Nephron (organoid): ENCODE results near the gene MPP3.
"Not testable (repeated sequence)": the region's sequence is repeated elsewhere in the genome, so short reads cannot be mapped to it uniquely, and the experiment has no call there.

Experiments
- H3K27ac Mint-ChIP-seq, 3 experiments: 2 replicates each; pipeline ENCODE4 v1.8.0; 2020; ENCODE audit warnings: mixed read lengths in 3 of 3, mild to moderate bottlenecking in 2 of 3, moderate library complexity in 1 of 3
- H3K27me3 Mint-ChIP-seq: 2 replicates; pipeline ENCODE4 v1.8.0; 2021; ENCODE audit warnings: low read depth, mild to moderate bottlenecking, moderate library complexity, mixed read lengths
- H3K36me3 Mint-ChIP-seq: 2 replicates; pipeline ENCODE4 v1.8.0; 2020; ENCODE audit warnings: low read depth, mixed read lengths
- H3K4me1 Mint-ChIP-seq: 2 replicates; pipeline ENCODE4 v1.8.0; 2020; ENCODE audit warnings: mixed read lengths
- H3K4me3 Mint-ChIP-seq, 3 experiments: 2 replicates each; pipeline ENCODE4 v1.8.0; 2020; ENCODE audit warnings: mild to moderate bottlenecking in 3 of 3, mixed read lengths in 3 of 3, moderate library complexity in 2 of 3
- H3K9me3 Mint-ChIP-seq: 2 replicates; pipeline ENCODE4 v1.8.0; 2020; ENCODE audit warnings: mixed read lengths
- TF ChIP-seq, protein P1 (sequence below), 3 experiments: fragments of 200-600 bp; sonication (generic); IDR thresholded peaks; one replicate each; pipeline ENCODE4 v1.5.0; 2021; ENCODE audit warnings: antibody characterized with exemption in 3 of 3; ENCODE audit not compliant: unreplicated experiment in 3 of 3

The MPP3 gene

DNA sequence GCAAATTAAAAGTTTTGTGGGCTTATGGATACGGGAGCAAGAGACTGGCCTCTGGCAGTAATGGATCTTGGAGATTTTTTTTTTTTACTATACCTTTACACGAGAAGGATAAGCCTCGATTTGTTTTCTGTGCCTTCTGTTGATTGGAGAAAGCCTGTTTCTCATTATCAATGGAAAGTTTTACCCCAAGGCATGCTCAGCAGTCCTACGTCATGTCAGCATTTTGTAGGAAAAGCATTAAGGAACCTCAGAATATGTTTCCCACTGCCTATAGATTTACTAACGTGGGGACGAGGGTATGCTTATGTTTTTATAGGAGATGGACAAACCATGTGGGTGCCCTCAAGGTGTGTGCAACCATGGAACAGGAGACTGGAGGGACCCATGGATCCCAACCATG is 40.9 kb upstream of the MPP3 start:
- Mint-ChIP-seq H3K27me3 (peaks cover 12% of the 10 kb centered on the region), H3K9me3 (no peaks in the 10 kb centered on the region), H3K4me3 (no peak overlapping the region), H3K27ac (no peak overlapping the region), H3K4me1 (peaks cover 3% of the 10 kb centered on the region), H3K36me3 (no peaks in the 10 kb centered on the region)
- TF ChIP-seq, protein P1, sequence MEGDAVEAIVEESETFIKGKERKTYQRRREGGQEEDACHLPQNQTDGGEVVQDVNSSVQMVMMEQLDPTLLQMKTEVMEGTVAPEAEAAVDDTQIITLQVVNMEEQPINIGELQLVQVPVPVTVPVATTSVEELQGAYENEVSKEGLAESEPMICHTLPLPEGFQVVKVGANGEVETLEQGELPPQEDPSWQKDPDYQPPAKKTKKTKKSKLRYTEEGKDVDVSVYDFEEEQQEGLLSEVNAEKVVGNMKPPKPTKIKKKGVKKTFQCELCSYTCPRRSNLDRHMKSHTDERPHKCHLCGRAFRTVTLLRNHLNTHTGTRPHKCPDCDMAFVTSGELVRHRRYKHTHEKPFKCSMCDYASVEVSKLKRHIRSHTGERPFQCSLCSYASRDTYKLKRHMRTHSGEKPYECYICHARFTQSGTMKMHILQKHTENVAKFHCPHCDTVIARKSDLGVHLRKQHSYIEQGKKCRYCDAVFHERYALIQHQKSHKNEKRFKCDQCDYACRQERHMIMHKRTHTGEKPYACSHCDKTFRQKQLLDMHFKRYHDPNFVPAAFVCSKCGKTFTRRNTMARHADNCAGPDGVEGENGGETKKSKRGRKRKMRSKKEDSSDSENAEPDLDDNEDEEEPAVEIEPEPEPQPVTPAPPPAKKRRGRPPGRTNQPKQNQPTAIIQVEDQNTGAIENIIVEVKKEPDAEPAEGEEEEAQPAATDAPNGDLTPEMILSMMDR (IDR thresholded peaks at IDR 0.05; ENCODE audit: unreplicated experiment in 3 of 3) = no peak

DNA sequence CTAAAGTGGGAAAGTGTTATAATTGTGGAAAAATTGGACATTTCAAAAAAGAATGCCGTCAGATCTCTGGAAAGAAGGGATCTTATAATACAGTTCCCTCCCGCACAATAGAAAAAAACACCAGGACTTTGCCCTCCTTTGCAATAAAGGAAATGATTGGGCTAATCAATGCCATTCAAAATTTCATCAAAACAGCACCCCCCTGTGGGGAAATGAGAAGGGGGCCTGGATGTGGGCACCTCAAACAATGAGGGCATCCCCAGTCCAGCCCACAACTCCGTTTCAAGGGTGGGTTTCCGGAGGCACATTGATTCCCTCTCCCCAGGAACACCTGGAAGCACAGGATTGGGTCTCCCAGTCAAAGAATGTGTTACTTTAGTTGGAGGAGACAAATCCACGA is 40.1 kb upstream of the MPP3 start:
- Mint-ChIP-seq H3K27me3 (peaks cover 16% of the 10 kb centered on the region), H3K4me3 (no peak overlapping the region), H3K36me3 (no peaks in the 10 kb centered on the region), H3K9me3 (no peaks in the 10 kb centered on the region), H3K27ac (no peak overlapping the region), H3K4me1 (no peaks in the 10 kb centered on the region)
- TF ChIP-seq, protein P1 (IDR thresholded peaks at IDR 0.05; ENCODE audit: unreplicated experiment in 3 of 3) = no peak

DNA sequence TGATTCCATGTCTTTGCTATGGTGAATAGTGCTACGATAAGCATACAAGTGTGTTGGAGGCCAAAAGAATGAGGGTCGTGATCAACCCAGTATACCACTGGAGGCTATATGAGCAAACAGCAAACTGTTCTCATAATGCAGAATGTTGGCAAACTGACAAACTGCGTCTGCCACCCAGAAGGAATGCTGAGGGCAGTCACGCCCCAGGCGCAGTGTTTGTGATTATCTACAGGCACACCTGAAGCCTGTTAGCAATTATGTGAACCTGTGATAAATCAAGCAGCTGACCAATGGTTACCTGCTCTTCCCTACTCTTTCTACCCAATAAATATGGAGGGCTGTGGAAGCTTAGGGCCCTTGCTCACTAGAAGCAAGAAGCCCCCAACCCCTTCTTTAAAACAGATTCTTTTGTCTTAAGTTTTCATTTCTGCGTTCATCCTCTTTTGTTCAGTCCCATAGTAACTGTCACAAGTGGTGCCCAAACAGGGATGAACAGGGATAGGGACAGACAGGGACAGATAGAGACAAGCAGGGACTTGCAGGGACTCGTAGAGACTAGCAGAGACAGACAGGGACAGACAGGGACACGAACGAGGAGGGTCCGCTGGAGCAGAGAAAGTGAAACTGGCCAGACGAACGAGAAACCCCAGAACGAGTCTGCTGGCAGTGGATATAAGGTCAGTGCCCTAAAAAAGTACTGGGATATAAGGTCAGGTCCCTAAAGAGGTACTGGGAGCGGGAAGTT is 39.2 kb upstream of the MPP3 start:
- H3K4me3 Mint-ChIP-seq = no peak overlapping the region
- no peaks in the 10 kb centered on the region for H3K9me3 Mint-ChIP-seq
- no peaks in the 10 kb centered on the region for H3K4me1 Mint-ChIP-seq
- TF ChIP-seq, protein P1 (IDR thresholded peaks at IDR 0.05; ENCODE audit: unreplicated experiment in 3 of 3) = no peak
- H3K27me3 Mint-ChIP-seq = peaks cover 17% of the 10 kb centered on the region
- H3K36me3 Mint-ChIP-seq = no peaks in the 10 kb centered on the region
- no peak overlapping the region for H3K27ac Mint-ChIP-seq

DNA sequence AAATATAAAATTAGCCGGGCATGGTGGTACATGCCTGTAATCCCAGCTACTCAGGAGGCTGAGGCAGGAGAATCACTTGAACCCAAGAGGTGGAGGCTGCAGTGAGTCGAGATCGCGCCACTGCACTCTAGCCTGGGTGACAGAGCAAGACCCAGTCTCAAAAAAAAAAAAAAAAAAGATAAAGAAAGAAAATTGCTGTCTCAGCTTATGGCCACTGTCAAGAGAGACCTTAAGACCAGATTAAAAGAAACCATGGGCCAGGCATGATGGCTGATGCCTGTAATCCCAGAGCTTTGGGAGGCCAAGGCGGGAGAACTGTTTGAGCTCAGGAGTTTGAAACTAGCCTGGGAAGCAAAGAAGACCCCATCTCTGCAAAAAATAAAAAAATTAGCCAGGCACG is 36.1 kb upstream of the MPP3 start:
- H3K4me1 Mint-ChIP-seq, H3K27ac Mint-ChIP-seq, H3K36me3 Mint-ChIP-seq, H3K9me3 Mint-ChIP-seq, H3K4me3 Mint-ChIP-seq: not testable (repeated sequence)
- peaks cover 24% of the 10 kb centered on the region for H3K27me3 Mint-ChIP-seq

DNA sequence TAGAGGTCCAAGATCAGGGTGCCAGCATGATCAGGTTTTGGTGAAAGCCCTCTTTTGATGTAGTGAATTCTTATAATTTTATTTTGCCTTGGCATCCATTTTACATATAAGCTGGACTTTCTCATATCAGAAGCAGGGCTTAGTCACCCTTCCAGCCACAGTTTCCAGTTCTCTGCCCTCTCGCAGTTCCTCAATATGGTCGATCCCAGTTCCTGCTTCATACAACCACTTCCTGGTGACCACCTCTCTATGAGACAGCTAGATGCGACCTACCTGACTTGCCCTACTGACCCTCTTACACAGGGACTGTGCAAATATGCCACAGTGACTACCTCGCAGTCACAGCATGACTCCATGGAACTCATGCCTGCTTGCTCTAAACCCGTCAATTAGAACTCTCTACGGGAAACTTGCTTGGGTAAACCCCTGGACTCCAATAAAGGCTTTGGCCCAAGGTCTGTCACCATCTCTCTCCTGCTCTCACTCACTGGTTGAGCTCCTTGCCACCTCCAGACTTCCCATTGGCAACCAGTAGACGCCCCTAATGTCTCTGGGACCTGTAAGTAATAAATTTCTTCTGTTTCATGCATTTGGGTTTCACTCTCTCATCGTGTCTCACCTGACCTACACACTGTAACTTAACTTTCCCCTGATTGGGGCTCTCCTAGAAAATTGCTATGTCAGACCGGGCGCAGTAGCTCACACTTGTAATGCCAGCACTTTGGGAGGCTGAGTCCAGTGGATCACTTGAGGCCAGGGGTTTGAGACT is 35.5 kb upstream of the MPP3 start:
- no peak overlapping the region for H3K27ac Mint-ChIP-seq
- peaks cover 24% of the 10 kb centered on the region for H3K27me3 Mint-ChIP-seq
- no peaks in the 10 kb centered on the region for H3K4me1 Mint-ChIP-seq
- no peaks in the 10 kb centered on the region for H3K9me3 Mint-ChIP-seq
- no peak overlapping the region for H3K4me3 Mint-ChIP-seq
- no peaks in the 10 kb centered on the region for H3K36me3 Mint-ChIP-seq
- TF ChIP-seq, protein P1 (IDR thresholded peaks at IDR 0.05; ENCODE audit: unreplicated experiment in 3 of 3) = no peak

DNA sequence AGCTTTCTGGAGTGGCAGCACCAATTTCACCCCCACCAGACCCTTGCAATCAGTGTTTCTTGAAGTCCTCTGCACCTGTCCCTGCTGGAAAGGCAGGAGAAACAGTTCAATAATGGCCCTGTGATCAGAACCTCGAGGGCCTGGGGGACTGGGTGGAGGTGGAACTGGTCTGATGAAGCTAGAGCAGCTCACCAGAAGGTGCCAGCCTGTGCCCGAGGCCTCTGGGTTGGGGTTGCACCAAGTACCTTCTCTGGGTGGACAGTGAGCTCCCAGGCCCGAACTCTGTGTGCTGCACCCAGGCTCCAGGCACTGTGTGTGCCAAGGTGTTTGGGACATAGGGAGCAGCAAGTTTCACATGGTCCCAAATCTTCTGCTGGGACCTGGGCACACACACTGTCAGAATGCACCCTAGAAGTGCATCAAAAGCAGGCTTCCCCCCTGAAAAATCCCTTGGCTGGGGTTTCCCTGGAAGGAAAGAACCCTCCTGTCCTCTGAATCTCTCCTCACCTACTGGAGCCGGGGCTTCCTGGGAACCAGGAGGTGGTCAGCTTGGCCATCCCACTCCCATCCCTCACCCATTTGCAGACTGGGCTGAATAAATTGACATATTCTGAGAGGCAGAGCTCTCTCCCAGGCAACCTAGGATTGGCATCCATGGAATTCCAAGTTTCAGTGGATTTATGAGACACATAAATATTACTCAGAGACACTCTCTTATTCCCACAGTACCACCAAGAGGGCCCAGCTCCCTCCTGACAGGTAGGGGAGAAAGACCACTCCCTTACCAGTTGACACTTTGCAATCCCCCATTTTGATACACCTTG is 31.4 kb upstream of the MPP3 start:
- Mint-ChIP-seq H3K9me3 (no peaks in the 10 kb centered on the region), H3K4me1 (peaks cover 5% of the 10 kb centered on the region), H3K27me3 (peaks cover 14% of the 10 kb centered on the region), H3K4me3 (no peak overlapping the region), H3K36me3 (no peaks in the 10 kb centered on the region), H3K27ac (no peak overlapping the region)
- TF ChIP-seq, protein P1 (IDR thresholded peaks at IDR 0.05; ENCODE audit: unreplicated experiment in 3 of 3) = no peak
